K562 (cell line): ENCODE results near the gene ZNF273. TPM values are rescaled to one million over a fixed set of nuclear protein-coding genes. Genes with fewer than 3 reads are reported as not detected.

Experiments used
- BCL6 ChIP-seq: fragments of 250-450 bp; sonication (Bioruptor Pico); IDR thresholded peaks from 2 replicates; pipeline ENCODE4 v1.4.0; 2020
- CBFA2T2 ChIP-seq: fragments of 450-650 bp; conservative IDR thresholded peaks from 2 replicates; pipeline ENCODE4 v1.6.1; 2017; ENCODE audit warnings: mild to moderate bottlenecking
- HDGF ChIP-seq: fragments of 450-650 bp; IDR thresholded peaks from 2 replicates; pipeline ENCODE4 v1.6.1; 2016
- HIVEP1 ChIP-seq: fragments of 250-450 bp; sonication (Bioruptor Pico); IDR thresholded peaks from 2 replicates; pipeline ENCODE4 v1.4.0; 2020; ENCODE audit warnings: mild to moderate bottlenecking
- HNRNPK ChIP-seq: fragments of 200-400 bp; formaldehyde crosslinking; IDR thresholded peaks from one replicate; pipeline ENCODE4 v1.6.1; 2018; ENCODE audit warnings: mild to moderate bottlenecking, low read depth, low read length; ENCODE audit not compliant: poor library complexity, severe bottlenecking
- KLF16 ChIP-seq: IDR thresholded peaks from 2 replicates; pipeline ENCODE4 v1.6.1; 2016; ENCODE audit warnings: antibody characterized with exemption
- LEF1 ChIP-seq: fragments of 450-650 bp; IDR thresholded peaks from 2 replicates; pipeline ENCODE4 v1.6.1; 2016; ENCODE audit warnings: mild to moderate bottlenecking
- PCBP1 ChIP-seq: fragments of 200-400 bp; formaldehyde crosslinking; IDR thresholded peaks from 2 replicates; pipeline ENCODE4 v1.6.1; 2018; ENCODE audit warnings: mild to moderate bottlenecking, low read depth, low read length; ENCODE audit not compliant: poor library complexity, severe bottlenecking
- RB1 ChIP-seq: fragments of 450-650 bp; IDR thresholded peaks from 2 replicates; pipeline ENCODE4 v1.6.1; 2017; ENCODE audit warnings: low read depth, mild to moderate bottlenecking
- RBM15 ChIP-seq: fragments of 200-400 bp; formaldehyde crosslinking; IDR thresholded peaks from 2 replicates; pipeline ENCODE4 v1.6.1; 2018; ENCODE audit warnings: mild to moderate bottlenecking, low read length, moderate library complexity; ENCODE audit not compliant: insufficient read depth
- SMARCE1 ChIP-seq: fragments of 450-650 bp; IDR thresholded peaks from 2 replicates; pipeline ENCODE4 v1.7.1; 2016; ENCODE audit warnings: mild to moderate bottlenecking
- TEAD1 ChIP-seq, 2 experiments: fragments of 450-650 bp in 1 of 2; sonication (generic) in 1 of 2; formaldehyde crosslinking; IDR thresholded peaks; 2 replicates each; pipeline versions ENCODE4 v1.4.0 to v1.8.0; 2020 to 2022; ENCODE audit warnings: mild to moderate bottlenecking in 2 of 2, missing genetic modification reagents in 1 of 2
- TRIM28 ChIP-seq: fragments of 450-650 bp; IDR thresholded peaks from 2 replicates; pipeline ENCODE4 v1.6.1; 2017
- ZNF239 ChIP-seq: fragments of 250-450 bp; sonication (Bioruptor Pico); IDR thresholded peaks from 2 replicates; pipeline ENCODE4 v1.4.0; 2020; ENCODE audit warnings: mild to moderate bottlenecking
- ZNF24 ChIP-seq: fragments of 450-650 bp; IDR thresholded peaks from 2 replicates; pipeline ENCODE4 v1.6.1; 2016
- ZNF3 ChIP-seq: fragments of 250-450 bp; sonication (Bioruptor Pico); IDR thresholded peaks from 2 replicates; pipeline ENCODE4 v1.5.0; 2021; ENCODE audit warnings: mild to moderate bottlenecking, moderate library complexity
- ZNF408 ChIP-seq: fragments of 250-450 bp; sonication (Bioruptor Pico); IDR thresholded peaks from 2 replicates; pipeline ENCODE4 v1.4.0; 2020; ENCODE audit warnings: low read depth, mild to moderate bottlenecking, moderate library complexity
- ZNF431 ChIP-seq: sonication (generic); formaldehyde crosslinking; IDR thresholded peaks from 2 replicates; pipeline ENCODE4 v1.8.0; 2022; ENCODE audit warnings: mild to moderate bottlenecking, missing genetic modification reagents
- ZNF76 ChIP-seq: fragments of 250-450 bp; sonication (Bioruptor Pico); IDR thresholded peaks from 2 replicates; pipeline ENCODE4 v1.4.0; 2020; ENCODE audit warnings: mild to moderate bottlenecking, moderate library complexity, borderline replicate concordance
- ZNF79 ChIP-seq: fragments of 250-450 bp; sonication (Bioruptor Pico); IDR thresholded peaks from 2 replicates; pipeline ENCODE4 v1.4.0; 2020; ENCODE audit warnings: low read depth, mild to moderate bottlenecking, moderate library complexity
- ZNF830 ChIP-seq: fragments of 250-450 bp; sonication (Bioruptor Pico); IDR thresholded peaks from 2 replicates; pipeline ENCODE4 v1.5.0; 2021; ENCODE audit warnings: mild to moderate bottlenecking
- polyA plus RNA-seq, 8 experiments: library from polyadenylated mRNA; depleted of rRNA in 4 of 8; stranded (reverse) in 5 of 8; unstranded in 3 of 8; fragments of >200 nt; fragmentation: Nextera tagmentation in 2 of 8; fragmentation: Illumina TruSeq in 1 of 8; extraction: Ambion mirVana in 2 of 8; extraction: Trizol in 1 of 8; gene quantifications; 2 replicates each; pipeline versions ENCODE4 v1.2.1 to v1.2.3, GENCODE V29; 2011 to 2014; ENCODE audit warnings: inconsistent platforms in 1 of 8, missing spikeins in 1 of 8
- total RNA-seq, 7 experiments: library from RNA; depleted of rRNA in 6 of 7; stranded (reverse); fragments of >200 nt in 6 of 7; fragmentation: Illumina TruSeq in 2 of 7; extraction: Trizol in 2 of 7; gene quantifications; 2 replicates each; pipeline versions ENCODE4 v1.2.1 to v1.2.3, GENCODE V29; 2011 to 2021; ENCODE audit warnings: low replicate concordance in 1 of 7
- TF ChIP-seq, protein P1 (sequence below): sonication (generic); formaldehyde crosslinking; IDR thresholded peaks from 2 replicates; pipeline ENCODE4 v1.8.1; 2023; ENCODE audit warnings: mild to moderate bottlenecking, missing genetic modification reagents
- TF ChIP-seq, protein P2 (sequence below): sonication (generic); IDR thresholded peaks from 2 replicates; pipeline ENCODE4 v1.6.1; 2016
- TF ChIP-seq, protein P3 (sequence below), 2 experiments: fragments of 450-650 bp; conservative IDR thresholded peaks; 2 replicates each; pipeline ENCODE4 v1.6.1; 2017; ENCODE audit warnings: mild to moderate bottlenecking in 2 of 2, moderate library complexity in 2 of 2
- TF ChIP-seq, protein P4 (sequence below): fragments of 450-650 bp; IDR thresholded peaks from 2 replicates; pipeline ENCODE4 v1.6.1; 2017; ENCODE audit warnings: mild to moderate bottlenecking, moderate library complexity
- TF ChIP-seq, protein P5 (sequence below): IDR thresholded peaks from 2 replicates; pipeline ENCODE4 v1.6.1; 2014; ENCODE audit warnings: antibody characterized with exemption

Gene ZNF273
- total and polyA plus RNA-seq, 9 of the 15 experiments (the other 6 are each of a cell fraction or from before 2014, with no cell fraction given), result 13.3 to 37.0 (median 20.7) TPM

DNA sequence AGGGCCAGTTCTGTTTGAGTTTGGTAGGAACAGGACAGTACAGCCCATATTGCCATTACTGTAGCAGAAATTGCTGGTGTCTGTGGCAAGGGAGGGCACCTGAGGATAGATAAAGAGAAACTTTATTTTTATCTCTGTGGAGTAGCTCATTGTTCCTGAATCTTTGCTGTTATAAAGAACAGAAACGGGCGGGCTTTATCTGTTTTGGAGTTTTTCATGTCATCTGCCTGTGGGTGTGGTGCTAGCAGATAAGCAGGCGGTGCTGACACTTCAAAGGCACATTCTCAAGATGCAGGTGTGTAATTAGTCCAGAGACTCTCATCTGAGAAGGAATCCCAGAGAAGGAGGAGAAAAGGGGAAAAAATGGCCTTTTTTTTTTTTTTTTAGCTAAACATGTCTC, 11.5 kb downstream of the ZNF273 start (continued):
- TF ChIP-seq RB1 (peak; percentile 32; the same call in 1 of the 2 replicates), HIVEP1 (CRISPR knock-in tag) (no peak), ZNF3 (CRISPR knock-in tag) (no peak), ZNF239 (CRISPR knock-in tag) (no peak), CBFA2T2 (peak; percentile 95), HNRNPK (no peak), ZNF431 (CRISPR knock-in tag) (no peak), SMARCE1 (peak; percentile 87), ZNF408 (no peak), ZNF830 (CRISPR knock-in tag) (no peak), LEF1 (peak; percentile 98), RBM15 (no peak), PCBP1 (no peak), HDGF (no peak), TRIM28 (no peak), ZNF79 (no peak), TEAD1 (CRISPR knock-in tag; IDR thresholded peaks at IDR 0.05) (0 out of 4 replicates have a peak, but pooled peaks of 1 of the 2 experiments have one; percentile 39), ZNF24 (no peak), ZNF76 (no peak), BCL6 (CRISPR knock-in tag) (no peak), KLF16 (peak; percentile 73)
- TF ChIP-seq, protein P1, sequence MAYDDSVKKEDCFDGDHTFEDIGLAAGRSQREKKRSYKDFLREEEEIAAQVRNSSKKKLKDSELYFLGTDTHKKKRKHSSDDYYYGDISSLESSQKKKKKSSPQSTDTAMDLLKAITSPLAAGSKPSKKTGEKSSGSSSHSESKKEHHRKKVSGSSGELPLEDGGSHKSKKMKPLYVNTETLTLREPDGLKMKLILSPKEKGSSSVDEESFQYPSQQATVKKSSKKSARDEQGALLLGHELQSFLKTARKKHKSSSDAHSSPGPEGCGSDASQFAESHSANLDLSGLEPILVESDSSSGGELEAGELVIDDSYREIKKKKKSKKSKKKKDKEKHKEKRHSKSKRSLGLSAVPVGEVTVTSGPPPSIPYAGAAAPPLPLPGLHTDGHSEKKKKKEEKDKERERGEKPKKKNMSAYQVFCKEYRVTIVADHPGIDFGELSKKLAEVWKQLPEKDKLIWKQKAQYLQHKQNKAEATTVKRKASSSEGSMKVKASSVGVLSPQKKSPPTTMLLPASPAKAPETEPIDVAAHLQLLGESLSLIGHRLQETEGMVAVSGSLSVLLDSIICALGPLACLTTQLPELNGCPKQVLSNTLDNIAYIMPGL (CRISPR knock-in tag), result no peak
- TF ChIP-seq, protein P2, sequence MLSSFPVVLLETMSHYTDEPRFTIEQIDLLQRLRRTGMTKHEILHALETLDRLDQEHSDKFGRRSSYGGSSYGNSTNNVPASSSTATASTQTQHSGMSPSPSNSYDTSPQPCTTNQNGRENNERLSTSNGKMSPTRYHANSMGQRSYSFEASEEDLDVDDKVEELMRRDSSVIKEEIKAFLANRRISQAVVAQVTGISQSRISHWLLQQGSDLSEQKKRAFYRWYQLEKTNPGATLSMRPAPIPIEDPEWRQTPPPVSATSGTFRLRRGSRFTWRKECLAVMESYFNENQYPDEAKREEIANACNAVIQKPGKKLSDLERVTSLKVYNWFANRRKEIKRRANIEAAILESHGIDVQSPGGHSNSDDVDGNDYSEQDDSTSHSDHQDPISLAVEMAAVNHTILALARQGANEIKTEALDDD, result no peak
- TF ChIP-seq, protein P3, sequence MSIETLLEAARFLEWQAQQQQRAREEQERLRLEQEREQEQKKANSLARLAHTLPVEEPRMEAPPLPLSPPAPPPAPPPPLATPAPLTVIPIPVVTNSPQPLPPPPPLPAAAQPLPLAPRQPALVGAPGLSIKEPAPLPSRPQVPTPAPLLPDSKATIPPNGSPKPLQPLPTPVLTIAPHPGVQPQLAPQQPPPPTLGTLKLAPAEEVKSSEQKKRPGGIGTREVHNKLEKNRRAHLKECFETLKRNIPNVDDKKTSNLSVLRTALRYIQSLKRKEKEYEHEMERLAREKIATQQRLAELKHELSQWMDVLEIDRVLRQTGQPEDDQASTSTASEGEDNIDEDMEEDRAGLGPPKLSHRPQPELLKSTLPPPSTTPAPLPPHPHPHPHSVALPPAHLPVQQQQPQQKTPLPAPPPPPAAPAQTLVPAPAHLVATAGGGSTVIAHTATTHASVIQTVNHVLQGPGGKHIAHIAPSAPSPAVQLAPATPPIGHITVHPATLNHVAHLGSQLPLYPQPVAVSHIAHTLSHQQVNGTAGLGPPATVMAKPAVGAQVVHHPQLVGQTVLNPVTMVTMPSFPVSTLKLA (conservative IDR thresholded peaks at IDR 0.05), result no peak; a peak in 1 of 4 replicates
- TF ChIP-seq, protein P4, sequence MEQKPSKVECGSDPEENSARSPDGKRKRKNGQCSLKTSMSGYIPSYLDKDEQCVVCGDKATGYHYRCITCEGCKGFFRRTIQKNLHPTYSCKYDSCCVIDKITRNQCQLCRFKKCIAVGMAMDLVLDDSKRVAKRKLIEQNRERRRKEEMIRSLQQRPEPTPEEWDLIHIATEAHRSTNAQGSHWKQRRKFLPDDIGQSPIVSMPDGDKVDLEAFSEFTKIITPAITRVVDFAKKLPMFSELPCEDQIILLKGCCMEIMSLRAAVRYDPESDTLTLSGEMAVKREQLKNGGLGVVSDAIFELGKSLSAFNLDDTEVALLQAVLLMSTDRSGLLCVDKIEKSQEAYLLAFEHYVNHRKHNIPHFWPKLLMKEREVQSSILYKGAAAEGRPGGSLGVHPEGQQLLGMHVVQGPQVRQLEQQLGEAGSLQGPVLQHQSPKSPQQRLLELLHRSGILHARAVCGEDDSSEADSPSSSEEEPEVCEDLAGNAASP, result no peak
- TF ChIP-seq, protein P5, sequence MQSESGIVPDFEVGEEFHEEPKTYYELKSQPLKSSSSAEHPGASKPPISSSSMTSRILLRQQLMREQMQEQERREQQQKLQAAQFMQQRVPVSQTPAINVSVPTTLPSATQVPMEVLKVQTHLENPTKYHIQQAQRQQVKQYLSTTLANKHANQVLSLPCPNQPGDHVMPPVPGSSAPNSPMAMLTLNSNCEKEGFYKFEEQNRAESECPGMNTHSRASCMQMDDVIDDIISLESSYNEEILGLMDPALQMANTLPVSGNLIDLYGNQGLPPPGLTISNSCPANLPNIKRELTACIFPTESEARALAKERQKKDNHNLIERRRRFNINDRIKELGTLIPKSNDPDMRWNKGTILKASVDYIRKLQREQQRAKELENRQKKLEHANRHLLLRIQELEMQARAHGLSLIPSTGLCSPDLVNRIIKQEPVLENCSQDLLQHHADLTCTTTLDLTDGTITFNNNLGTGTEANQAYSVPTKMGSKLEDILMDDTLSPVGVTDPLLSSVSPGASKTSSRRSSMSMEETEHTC, result 0 out of 2 replicates have a peak, but pooled peaks have one; percentile 38
